DMS 273 treated with DMSO at 0.1 percent for 48 hours (cell line): ENCODE results near the gene HOXD10.

Experiments
- DNase-seq: peaks from one replicate; lab custom pipeline; 2025; lab: John Stamatoyannopoulos, UW

Gene HOXD10

GRCh38 chr2:176115883-176116813 lies at the start of gene HOXD10:
TSS of gene HOXD10 (plus strand) at chr2:176116778. CDS start at chr2:176116834, 56 bp downstream.
- DNase-seq, result no peak

- DNase-seq, result no peak
These were observed 48.8 kb upstream of the HOXD10 start for GRCh38 chr2:176067589-176068418.

GRCh38 chr2:176068419-176068832 lies 48.2 kb upstream of the HOXD10 start:
- no peak for DNase-seq

- DNase-seq, result no peak
These were observed 45.0 kb upstream of the HOXD10 start for GRCh38 chr2:176071330-176072291.

- no peak for DNase-seq
These were observed 44.3 kb upstream of the HOXD10 start for GRCh38 chr2:176072292-176072669.

GRCh38 chr2:176072951-176073904 lies 43.4 kb upstream of the HOXD10 start:
- DNase-seq, result no peak

GRCh38 chr2:176074919-176075425 lies 41.6 kb upstream of the HOXD10 start:
- DNase-seq, result no peak

GRCh38 chr2:176075481-176075880 lies 41.1 kb upstream of the HOXD10 start:
- no peak for DNase-seq

- no peak for DNase-seq
These were observed 40.5 kb upstream of the HOXD10 start for GRCh38 chr2:176076063-176076462.

GRCh38 chr2:176076796-176077195 lies 39.8 kb upstream of the HOXD10 start:
- DNase-seq, result no peak

GRCh38 chr2:176078541-176079284 lies 37.9 kb upstream of the HOXD10 start:
- no peak for DNase-seq

- DNase-seq, result no peak
These were observed 37.2 kb upstream of the HOXD10 start for GRCh38 chr2:176079285-176079830.

- no peak for DNase-seq
These were observed 36.6 kb upstream of the HOXD10 start for GRCh38 chr2:176079831-176080539.

- DNase-seq, result no peak
These were observed 35.8 kb upstream of the HOXD10 start for GRCh38 chr2:176080540-176081375.

GRCh38 chr2:176081376-176081836 lies 35.2 kb upstream of the HOXD10 start:
- DNase-seq, result no peak

- no peak for DNase-seq
These were observed 34.6 kb upstream of the HOXD10 start for GRCh38 chr2:176081837-176082524.

- no peak for DNase-seq
These were observed 34.1 kb upstream of the HOXD10 start for GRCh38 chr2:176082525-176082823.
